DOHH2 (cell line): Measurements from ENCODE around the gene EIF4E2.

Source experiments
- H3F3A ChIP-seq: fragments of 200-600 bp; sonication (generic), shearing (Covaris generic); 2 replicates; pipeline ENCODE4 v1.6.0; 2016; ENCODE audit warnings: antibody characterized with exemption, mild to moderate bottlenecking; ENCODE audit not compliant: control insufficient read depth, insufficient read depth
- H3K27ac ChIP-seq: fragments of 200-600 bp; sonication (generic); 2 replicates; pipeline ENCODE4 v1.5.1; 2014; ENCODE audit warnings: low read depth, mild to moderate bottlenecking, low read length, moderate library complexity
- H3K27me3 ChIP-seq: fragments of 200-600 bp; sonication (generic); 2 replicates; pipeline ENCODE4 v1.6.1; 2014; ENCODE audit warnings: mild to moderate bottlenecking, low read length, mixed read lengths; ENCODE audit not compliant: control insufficient read depth
- H3K36me3 ChIP-seq: fragments of 200-600 bp; sonication (generic); 2 replicates; pipeline ENCODE4 v1.6.1; 2014; ENCODE audit warnings: mild to moderate bottlenecking, low read length, moderate library complexity, mixed read lengths; ENCODE audit not compliant: control insufficient read depth
- H3K4me1 ChIP-seq: fragments of 200-600 bp; sonication (generic); 2 replicates; pipeline ENCODE4 v1.6.1; 2014; ENCODE audit warnings: mild to moderate bottlenecking, low read length, mixed read lengths; ENCODE audit not compliant: control insufficient read depth
- H3K4me2 ChIP-seq: fragments of 200-600 bp; sonication (generic); 2 replicates; pipeline ENCODE4 v1.6.0; 2014; ENCODE audit warnings: mild to moderate bottlenecking, low read length, moderate library complexity
- H3K4me3 ChIP-seq: fragments of 200-600 bp; sonication (generic); 2 replicates; pipeline ENCODE4 v1.5.1; 2014; ENCODE audit warnings: mild to moderate bottlenecking, low read length, mixed read lengths
- H3K79me2 ChIP-seq: fragments of 200-600 bp; sonication (generic); 2 replicates; pipeline ENCODE4 v1.6.1; 2014; ENCODE audit warnings: mild to moderate bottlenecking, low read length, mixed read lengths; ENCODE audit not compliant: control insufficient read depth
- H3K9me2 ChIP-seq: fragments of 200-600 bp; sonication (generic); replicated peaks from 2 replicates; pipeline ENCODE4 v1.6.1; 2014; ENCODE audit warnings: mild to moderate bottlenecking, low read length, mixed read lengths; ENCODE audit not compliant: control insufficient read depth
- H3K9me3 ChIP-seq: fragments of 200-600 bp; sonication (generic); 2 replicates; pipeline ENCODE4 v1.6.1; 2014; ENCODE audit warnings: antibody characterized with exemption, low read length, mixed read lengths; ENCODE audit not compliant: control insufficient read depth, insufficient read depth
- H4K20me1 ChIP-seq: fragments of 200-600 bp; sonication (generic); 2 replicates; pipeline ENCODE4 v1.6.0; 2014; ENCODE audit warnings: low read depth, mild to moderate bottlenecking, antibody characterized with exemption, low read length, moderate library complexity; ENCODE audit not compliant: control insufficient read depth, insufficient read depth
- EZH2phosphoT487 ChIP-seq: fragments of 200-600 bp; sonication (generic); IDR thresholded peaks from 2 replicates; pipeline ENCODE4 v1.6.1; 2017; ENCODE audit warnings: borderline replicate concordance, mild to moderate bottlenecking, antibody characterized with exemption, low read length, moderate library complexity, mixed read lengths
- TF ChIP-seq, protein P1 (sequence below): fragments of 200-600 bp; sonication (generic); IDR thresholded peaks from one replicate; pipeline ENCODE4 v1.5.1; 2014; ENCODE audit warnings: antibody characterized with exemption, mild to moderate bottlenecking, low read depth, low read length; ENCODE audit not compliant: poor library complexity, severe bottlenecking

Gene EIF4E2

DNA sequence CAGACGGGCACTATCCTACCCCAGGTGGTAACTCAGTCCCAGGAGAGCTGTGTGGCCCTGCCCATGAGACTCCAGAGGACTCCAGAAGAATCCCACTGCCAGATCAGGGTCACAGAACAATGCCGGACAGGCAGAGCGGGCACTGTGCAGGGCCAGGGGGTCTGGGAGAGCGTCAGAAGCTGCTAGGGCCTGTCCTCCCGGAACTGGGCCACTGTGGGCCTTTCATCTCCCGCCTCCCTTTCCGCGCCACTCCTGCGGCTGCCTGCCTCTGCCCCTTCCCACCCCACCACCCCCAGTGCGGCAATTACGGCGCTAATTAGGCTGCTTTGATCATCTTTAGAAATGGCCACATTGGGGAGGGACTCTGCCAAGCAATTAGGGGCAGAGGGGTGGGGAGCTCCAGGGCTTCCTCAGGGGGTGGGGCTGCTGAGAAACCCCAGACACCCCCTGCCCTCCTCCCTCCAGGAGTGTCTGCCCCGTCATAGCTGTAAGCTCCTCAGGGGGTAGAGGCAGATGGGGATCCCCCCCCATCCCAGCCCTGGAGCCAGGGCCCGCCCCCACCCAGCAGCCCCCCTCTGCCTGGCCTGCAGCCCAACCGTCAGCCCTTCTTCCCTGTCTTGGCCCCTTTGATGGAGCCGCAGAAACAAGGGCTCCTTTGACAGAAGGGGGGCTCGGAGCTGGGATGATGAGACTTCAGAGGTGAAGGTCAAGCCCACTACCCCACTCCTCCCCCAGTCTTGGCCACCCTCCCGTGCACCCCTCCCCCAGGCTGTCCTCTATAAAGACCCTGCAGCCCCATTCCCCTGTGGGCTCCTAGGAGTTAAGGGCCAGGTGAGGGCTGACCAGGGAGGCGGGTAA, 30.7 kb upstream of the EIF4E2 start, which contains the start of gene PRSS56:
PRSS56 (plus strand) TSS at position 808 of the 858 bp plus-strand sequence. CDS start 211 bp downstream, outside the sequence.
- TF ChIP-seq, protein P1, sequence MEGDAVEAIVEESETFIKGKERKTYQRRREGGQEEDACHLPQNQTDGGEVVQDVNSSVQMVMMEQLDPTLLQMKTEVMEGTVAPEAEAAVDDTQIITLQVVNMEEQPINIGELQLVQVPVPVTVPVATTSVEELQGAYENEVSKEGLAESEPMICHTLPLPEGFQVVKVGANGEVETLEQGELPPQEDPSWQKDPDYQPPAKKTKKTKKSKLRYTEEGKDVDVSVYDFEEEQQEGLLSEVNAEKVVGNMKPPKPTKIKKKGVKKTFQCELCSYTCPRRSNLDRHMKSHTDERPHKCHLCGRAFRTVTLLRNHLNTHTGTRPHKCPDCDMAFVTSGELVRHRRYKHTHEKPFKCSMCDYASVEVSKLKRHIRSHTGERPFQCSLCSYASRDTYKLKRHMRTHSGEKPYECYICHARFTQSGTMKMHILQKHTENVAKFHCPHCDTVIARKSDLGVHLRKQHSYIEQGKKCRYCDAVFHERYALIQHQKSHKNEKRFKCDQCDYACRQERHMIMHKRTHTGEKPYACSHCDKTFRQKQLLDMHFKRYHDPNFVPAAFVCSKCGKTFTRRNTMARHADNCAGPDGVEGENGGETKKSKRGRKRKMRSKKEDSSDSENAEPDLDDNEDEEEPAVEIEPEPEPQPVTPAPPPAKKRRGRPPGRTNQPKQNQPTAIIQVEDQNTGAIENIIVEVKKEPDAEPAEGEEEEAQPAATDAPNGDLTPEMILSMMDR = no peak
- TF ChIP-seq EZH2phosphoT487 = no peak
- peaks cover 24% of the 10 kb centered on the region for H3K27me3 ChIP-seq

DNA sequence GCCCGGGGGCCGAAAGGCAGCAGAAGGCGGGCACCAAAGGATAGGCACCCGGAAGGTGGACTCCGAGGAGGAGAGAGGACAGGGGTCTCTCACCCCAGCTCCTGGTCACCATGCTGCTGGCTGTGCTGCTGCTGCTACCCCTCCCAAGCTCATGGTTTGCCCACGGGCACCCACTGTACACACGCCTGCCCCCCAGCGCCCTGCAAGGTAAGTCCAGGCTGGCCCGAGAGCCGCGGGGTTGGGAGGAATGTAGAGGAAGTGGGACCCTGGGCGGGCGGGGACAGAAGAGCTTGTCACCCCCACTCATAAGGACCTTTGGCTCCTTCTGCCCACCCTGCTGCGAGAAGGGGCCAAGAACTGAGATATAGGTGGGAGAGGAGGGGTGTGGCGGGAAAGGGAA, 30.0 kb upstream of the EIF4E2 start:
- Histone ChIP-seq H3K79me2 (no peaks in the 10 kb centered on the region), H3K36me3 (no peaks in the 10 kb centered on the region), H3K4me3 (no peak overlapping the region), H3K9me3 (no peaks in the 10 kb centered on the region), H3K27ac (no peak overlapping the region), H3K4me2 (no peak overlapping the region), H3K9me2 (no peaks in the 10 kb centered on the region), H3F3A (no peaks in the 10 kb centered on the region), H3K4me1 (peaks cover 33% of the 10 kb centered on the region), H4K20me1 (no peaks in the 10 kb centered on the region), H3K27me3 (peaks cover 24% of the 10 kb centered on the region)
- TF ChIP-seq, protein P1 = no peak
- TF ChIP-seq EZH2phosphoT487 = no peak

More for the DNA sequence above, 30.7 kb upstream of the EIF4E2 start, which contains the start of gene PRSS56:
- no peaks in the 10 kb centered on the region for H4K20me1 ChIP-seq
- H3K9me3 ChIP-seq = no peaks in the 10 kb centered on the region
- H3K4me3 ChIP-seq = no peak within 1 kb of the TSS
- H3K79me2 ChIP-seq = no peaks in the 10 kb centered on the region
- no peak within 1 kb of the TSS for H3K27ac ChIP-seq
- H3K36me3 ChIP-seq = no peaks in the 10 kb centered on the region
- H3K4me1 ChIP-seq = peaks cover 33% of the 10 kb centered on the region
- no peaks in the 10 kb centered on the region for H3F3A ChIP-seq
- no peak within 1 kb of the TSS for H3K4me2 ChIP-seq
- H3K9me2 ChIP-seq = no peaks in the 10 kb centered on the region

DNA sequence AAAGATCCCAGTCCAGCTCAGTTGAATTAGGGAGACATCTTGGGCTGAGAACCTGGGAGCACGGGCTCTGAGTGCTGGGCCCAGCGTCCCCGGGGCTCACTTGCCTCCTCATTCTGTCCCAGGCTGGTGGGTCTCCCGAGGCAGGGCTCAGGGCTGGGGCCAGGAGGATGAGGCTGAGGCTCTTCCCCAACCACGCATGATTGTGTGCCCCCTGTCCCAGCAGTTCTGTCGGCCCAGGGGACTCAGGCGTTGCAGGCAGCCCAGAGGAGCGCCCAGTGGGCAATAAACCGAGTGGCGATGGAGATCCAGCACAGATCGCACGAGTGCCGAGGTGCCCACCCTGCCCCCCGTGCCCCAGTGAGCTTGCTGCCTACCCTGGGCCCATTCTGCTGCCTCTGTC, 29.4 kb upstream of the EIF4E2 start:
- no peaks in the 10 kb centered on the region for H3K79me2 ChIP-seq
- no peak for TF ChIP-seq EZH2phosphoT487
- TF ChIP-seq, protein P1 = no peak
- H3K4me2 ChIP-seq = no peak overlapping the region
- no peaks in the 10 kb centered on the region for H3F3A ChIP-seq
- no peaks in the 10 kb centered on the region for H3K9me2 ChIP-seq
- H3K9me3 ChIP-seq = no peaks in the 10 kb centered on the region
- no peak overlapping the region for H3K4me3 ChIP-seq
- no peaks in the 10 kb centered on the region for H3K36me3 ChIP-seq
- H3K27me3 ChIP-seq = peaks cover 24% of the 10 kb centered on the region
- peaks cover 33% of the 10 kb centered on the region for H3K4me1 ChIP-seq
- no peaks in the 10 kb centered on the region for H4K20me1 ChIP-seq
- no peak overlapping the region for H3K27ac ChIP-seq
